ENCODE results near the gene DPF3.

The DPF3 gene

DNA sequence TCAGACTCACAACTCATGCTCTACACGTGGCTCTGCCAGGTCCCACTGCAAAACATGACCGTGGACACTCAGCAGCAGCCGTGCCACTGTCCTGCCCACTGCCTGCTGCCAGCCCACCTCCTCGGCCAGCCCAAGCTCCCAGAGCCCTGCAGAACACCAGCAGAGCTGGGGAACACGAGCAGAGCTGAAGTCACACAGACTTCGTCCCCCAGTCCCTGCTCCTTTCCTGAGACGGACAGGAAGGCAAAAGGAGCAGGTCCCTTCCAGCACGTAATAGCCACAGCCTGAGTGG lies 152.1 kb downstream of the DPF3 start:
- DNase-seq (ENCODE audit: low read depth, low spot score) = no peak
- TF ChIP-seq, protein P1, sequence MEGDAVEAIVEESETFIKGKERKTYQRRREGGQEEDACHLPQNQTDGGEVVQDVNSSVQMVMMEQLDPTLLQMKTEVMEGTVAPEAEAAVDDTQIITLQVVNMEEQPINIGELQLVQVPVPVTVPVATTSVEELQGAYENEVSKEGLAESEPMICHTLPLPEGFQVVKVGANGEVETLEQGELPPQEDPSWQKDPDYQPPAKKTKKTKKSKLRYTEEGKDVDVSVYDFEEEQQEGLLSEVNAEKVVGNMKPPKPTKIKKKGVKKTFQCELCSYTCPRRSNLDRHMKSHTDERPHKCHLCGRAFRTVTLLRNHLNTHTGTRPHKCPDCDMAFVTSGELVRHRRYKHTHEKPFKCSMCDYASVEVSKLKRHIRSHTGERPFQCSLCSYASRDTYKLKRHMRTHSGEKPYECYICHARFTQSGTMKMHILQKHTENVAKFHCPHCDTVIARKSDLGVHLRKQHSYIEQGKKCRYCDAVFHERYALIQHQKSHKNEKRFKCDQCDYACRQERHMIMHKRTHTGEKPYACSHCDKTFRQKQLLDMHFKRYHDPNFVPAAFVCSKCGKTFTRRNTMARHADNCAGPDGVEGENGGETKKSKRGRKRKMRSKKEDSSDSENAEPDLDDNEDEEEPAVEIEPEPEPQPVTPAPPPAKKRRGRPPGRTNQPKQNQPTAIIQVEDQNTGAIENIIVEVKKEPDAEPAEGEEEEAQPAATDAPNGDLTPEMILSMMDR (IDR thresholded peaks at IDR 0.05; ENCODE audit: low read depth, low read length) = no peak
- in situ Hi-C loops (cut with HindIII; ENCODE audit: low sequenced_read_pairs) = no loop called here

DNA sequence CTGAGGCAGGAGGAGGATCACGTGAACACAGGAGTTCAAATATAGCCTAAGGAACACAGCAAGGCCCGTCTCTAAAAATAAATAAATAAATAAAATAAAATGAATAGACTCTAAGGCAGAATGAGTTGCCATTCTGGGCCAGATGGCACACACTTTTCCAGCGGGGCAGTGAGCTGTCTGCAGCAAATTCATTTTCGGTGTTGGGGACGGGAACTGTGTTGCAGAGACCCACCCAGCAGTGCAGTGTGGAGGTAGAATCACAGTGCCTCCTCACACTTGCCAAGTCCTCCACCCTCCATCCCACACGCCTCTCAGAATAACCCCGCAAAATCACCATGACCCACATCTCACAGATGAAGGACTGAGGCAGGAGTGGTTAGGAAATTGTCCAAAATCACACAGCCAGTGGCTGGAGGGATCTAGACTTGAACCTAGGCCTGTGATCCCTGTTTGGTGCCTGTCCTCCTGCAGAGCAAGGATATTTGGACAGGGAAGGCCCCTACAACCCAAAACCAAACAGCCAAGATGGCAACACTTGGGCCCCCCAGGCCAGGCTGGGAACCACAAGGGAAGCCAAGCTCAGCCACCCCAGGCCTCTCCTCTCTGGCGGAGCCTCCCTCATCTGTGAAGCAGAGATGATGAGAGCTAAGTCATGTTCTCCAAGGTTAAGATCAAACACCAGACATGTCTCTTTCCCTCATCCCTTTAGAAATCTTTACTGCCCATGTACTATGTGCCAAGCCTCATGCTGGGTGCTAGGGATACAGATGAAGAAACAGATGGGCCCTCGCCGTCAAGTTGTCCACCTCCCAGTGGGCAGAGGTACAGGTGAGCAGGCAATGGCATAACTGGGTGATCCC lies 152.7 kb downstream of the DPF3 start:
- no peak for DNase-seq (ENCODE audit: low read depth, low spot score)
- TF ChIP-seq, protein P1 (IDR thresholded peaks at IDR 0.05; ENCODE audit: low read depth, low read length) = no peak
- in situ Hi-C loops (cut with HindIII; ENCODE audit: low sequenced_read_pairs) = no loop called here
- H3K4me3 ChIP-seq (ENCODE audit: low read depth, low read length) = no peak overlapping the region

More for the DNA sequence above, 152.1 kb downstream of the DPF3 start:
- H3K4me3 ChIP-seq (ENCODE audit: low read depth, low read length) = no peak overlapping the region

DNA sequence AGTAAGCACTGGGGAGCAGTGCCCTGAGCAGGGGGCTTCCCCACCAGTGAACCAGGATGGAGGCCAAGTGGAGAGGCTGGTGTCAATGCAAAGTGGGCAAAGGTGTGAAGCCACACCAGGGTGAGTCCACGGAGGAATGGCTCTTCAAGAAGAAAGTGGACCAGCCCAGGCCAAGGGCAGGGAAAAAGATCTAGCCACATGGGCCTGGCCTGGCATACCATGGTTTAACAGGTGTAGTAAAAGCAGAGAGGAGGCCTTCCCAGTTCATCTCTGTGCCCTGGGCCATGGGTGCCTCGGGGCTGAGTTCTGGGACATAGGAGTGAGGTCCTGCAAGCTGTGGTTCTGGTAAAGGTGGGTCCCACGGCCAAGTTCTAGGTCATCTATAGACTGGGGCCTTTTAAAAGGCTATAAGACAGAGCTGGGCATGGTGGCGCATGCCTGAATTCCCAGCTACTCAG lies 153.4 kb downstream of the DPF3 start:
- in situ Hi-C loops (cut with HindIII; ENCODE audit: low sequenced_read_pairs) = no loop called here
- TF ChIP-seq, protein P1 (IDR thresholded peaks at IDR 0.05; ENCODE audit: low read depth, low read length) = no peak
- no peak for DNase-seq (ENCODE audit: low read depth, low spot score)
- H3K4me3 ChIP-seq (ENCODE audit: low read depth, low read length) = no peak overlapping the region

DNA sequence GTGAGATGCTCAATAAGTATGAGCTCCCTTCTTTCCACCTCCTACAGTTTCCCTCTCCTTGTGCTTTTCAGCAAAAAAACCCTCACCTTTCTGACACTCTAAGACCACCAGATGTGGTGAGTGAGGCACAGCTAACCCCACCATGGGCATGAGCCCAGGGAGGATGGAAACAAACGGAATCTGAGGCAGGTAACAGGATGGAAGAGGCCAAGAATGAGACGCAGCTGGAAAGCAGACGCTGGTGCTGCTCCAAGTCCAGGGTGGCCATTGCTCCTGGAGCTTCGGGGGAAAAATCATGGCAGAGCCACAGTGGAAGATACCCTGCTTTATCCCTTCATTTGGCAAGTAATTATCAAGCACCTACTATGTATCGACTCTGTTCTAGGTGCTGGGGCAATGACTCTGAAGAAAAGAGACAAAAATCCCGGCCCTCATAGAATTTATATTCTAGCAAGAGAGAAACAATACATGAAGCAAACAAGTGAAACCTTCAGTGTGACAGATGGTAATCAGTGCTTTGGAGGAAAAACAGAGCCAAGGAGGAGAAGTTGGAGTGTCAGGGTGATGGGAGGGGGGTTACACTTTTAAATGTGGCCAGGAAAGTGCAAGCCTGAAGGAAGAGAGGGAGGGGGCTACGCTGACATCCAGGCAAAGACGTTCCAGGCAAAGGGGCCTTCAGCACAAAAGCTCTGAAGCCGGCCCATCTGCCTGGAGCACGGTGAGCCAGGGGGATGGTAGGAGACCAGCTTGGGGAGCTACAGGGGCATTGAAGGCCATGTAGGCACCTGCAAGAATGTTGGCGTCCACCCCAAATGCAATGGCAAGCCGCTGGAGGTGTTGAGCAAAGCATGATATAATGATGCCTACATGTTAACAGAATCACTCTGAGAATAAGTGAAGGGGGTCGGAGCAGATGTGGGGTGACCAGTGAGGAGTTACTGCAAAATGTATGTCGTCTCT lies 154.2 kb downstream of the DPF3 start:
- no peak overlapping the region for H3K4me3 ChIP-seq (ENCODE audit: low read depth, low read length)
- TF ChIP-seq, protein P1 (IDR thresholded peaks at IDR 0.05; ENCODE audit: low read depth, low read length) = no peak
- DNase-seq (ENCODE audit: low read depth, low spot score) = no peak
- in situ Hi-C loops (cut with HindIII; ENCODE audit: low sequenced_read_pairs) = no loop called here

DNA sequence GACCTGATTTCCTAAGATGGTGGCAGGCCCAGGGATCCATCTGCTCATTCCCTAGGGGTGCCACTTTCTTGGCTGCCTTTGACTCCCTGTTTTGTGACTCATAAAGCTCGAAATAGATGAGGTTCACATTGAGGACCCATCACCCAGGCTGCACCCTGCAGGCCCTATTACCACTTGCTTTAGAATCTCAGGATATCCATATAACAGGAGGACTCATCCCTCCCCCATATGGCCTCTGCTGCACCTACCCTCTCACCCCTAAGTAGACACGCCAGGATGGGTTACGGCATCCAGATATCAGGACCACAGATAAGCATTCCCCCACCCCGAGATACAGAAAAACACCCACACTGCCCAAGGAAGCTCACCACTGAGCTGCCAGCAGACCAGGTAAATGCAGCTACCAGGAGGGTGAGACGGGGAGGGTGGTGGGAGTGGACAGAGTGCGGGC lies 155.7 kb downstream of the DPF3 start:
- no peak for DNase-seq (ENCODE audit: low read depth, low spot score)
- TF ChIP-seq, protein P1 (IDR thresholded peaks at IDR 0.05; ENCODE audit: low read depth, low read length) = no peak
- in situ Hi-C loops (cut with HindIII; ENCODE audit: low sequenced_read_pairs) = no loop called here
- no peak overlapping the region for H3K4me3 ChIP-seq (ENCODE audit: low read depth, low read length)

- TF ChIP-seq, protein P1 (IDR thresholded peaks at IDR 0.05; ENCODE audit: low read depth, low read length) = no peak
- no peak overlapping the region for H3K4me3 ChIP-seq (ENCODE audit: low read depth, low read length)
- in situ Hi-C loops (cut with HindIII; ENCODE audit: low sequenced_read_pairs) = no loop called here
- no peak for DNase-seq (ENCODE audit: low read depth, low spot score)
These were observed 156.3 kb downstream of the DPF3 start for GRCh38 chr14:72737560-72737943.
